Right lobe of liver (tissue), 4 donors: ENCODE results near the gene ANKFN1.

Source experiments
- POLR2A ChIP-seq: fragments of 450-650 bp; IDR thresholded peaks from one replicate; pipeline ENCODE4 v1.6.1; 2017; ENCODE audit warnings: antibody characterized with exemption, mild to moderate bottlenecking
- TF ChIP-seq, protein P1 (sequence below), 4 donors: fragments of 200-600 bp in 3 of 4; fragments of 450-650 bp in 1 of 4; IDR thresholded peaks; one replicate each; pipeline versions ENCODE4 v1.5.1 to v1.8.0; 2016 to 2022; ENCODE audit warnings: antibody characterized with exemption in 4 of 4, mild to moderate bottlenecking in 2 of 4
- donor health status: DM: no; HTN: no; CAD: no.
- donor health status: DM: no; HTN: no; CAD: no.
- donor health status: DM: no; HTN: yes; CAD: no.

DNA sequence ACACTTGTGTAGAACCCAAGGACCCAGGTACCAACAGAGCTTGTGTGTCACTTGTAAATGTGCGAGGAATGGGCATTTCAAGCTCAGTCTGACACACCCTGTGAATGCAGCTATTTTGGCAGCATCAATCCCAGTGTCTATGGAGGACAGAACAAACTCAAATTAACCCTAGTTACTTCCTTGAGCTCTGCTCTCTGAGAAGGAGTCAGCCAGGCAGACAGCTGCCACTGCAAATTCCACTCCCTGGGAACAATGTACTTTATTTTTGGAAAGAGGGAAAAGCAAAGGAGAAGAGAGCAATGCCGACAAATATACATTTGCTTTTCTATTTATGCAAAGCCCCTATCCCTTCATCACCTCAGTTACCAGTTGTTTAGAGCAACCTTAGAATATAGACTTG lies 391.8 kb downstream of the ANKFN1 start:
- TF ChIP-seq POLR2A: no peak
- TF ChIP-seq, protein P1, sequence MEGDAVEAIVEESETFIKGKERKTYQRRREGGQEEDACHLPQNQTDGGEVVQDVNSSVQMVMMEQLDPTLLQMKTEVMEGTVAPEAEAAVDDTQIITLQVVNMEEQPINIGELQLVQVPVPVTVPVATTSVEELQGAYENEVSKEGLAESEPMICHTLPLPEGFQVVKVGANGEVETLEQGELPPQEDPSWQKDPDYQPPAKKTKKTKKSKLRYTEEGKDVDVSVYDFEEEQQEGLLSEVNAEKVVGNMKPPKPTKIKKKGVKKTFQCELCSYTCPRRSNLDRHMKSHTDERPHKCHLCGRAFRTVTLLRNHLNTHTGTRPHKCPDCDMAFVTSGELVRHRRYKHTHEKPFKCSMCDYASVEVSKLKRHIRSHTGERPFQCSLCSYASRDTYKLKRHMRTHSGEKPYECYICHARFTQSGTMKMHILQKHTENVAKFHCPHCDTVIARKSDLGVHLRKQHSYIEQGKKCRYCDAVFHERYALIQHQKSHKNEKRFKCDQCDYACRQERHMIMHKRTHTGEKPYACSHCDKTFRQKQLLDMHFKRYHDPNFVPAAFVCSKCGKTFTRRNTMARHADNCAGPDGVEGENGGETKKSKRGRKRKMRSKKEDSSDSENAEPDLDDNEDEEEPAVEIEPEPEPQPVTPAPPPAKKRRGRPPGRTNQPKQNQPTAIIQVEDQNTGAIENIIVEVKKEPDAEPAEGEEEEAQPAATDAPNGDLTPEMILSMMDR (IDR thresholded peaks at IDR 0.05): no peak
